HEK293 (cell line): Measurements from ENCODE around the gene CCBE1.
A peak's percentile ranks its signal among the peaks of the same experiment; 100 is the strongest.

Source experiments
- GFI1B ChIP-seq: fragments of 450-650 bp; formaldehyde crosslinking; IDR thresholded peaks from 2 replicates; pipeline ENCODE4 v1.5.1; 2016; ENCODE audit warnings: missing biosample characterization, missing genetic modification characterization
- KLF1 ChIP-seq: fragments of 450-650 bp; formaldehyde crosslinking; IDR thresholded peaks from 2 replicates; pipeline ENCODE4 v1.5.1; 2016; ENCODE audit warnings: missing biosample characterization, missing genetic modification characterization
- KLF8 ChIP-seq: fragments of 450-650 bp; formaldehyde crosslinking; IDR thresholded peaks from 2 replicates; pipeline ENCODE4 v1.5.1; 2016; ENCODE audit warnings: missing biosample characterization, missing genetic modification characterization
- KLF9 ChIP-seq: fragments of 450-650 bp; formaldehyde crosslinking; IDR thresholded peaks from 2 replicates; pipeline ENCODE4 v1.5.1; 2016; ENCODE audit warnings: missing biosample characterization, missing genetic modification characterization, low read depth
- OSR2 ChIP-seq: fragments of 450-650 bp; formaldehyde crosslinking; IDR thresholded peaks from 2 replicates; pipeline ENCODE4 v1.5.1; 2016; ENCODE audit warnings: missing biosample characterization, missing genetic modification characterization
- WT1 ChIP-seq: fragments of 450-650 bp; formaldehyde crosslinking; IDR thresholded peaks from 2 replicates; pipeline ENCODE4 v1.5.1; 2016; ENCODE audit warnings: missing biosample characterization, missing genetic modification characterization
- ZBTB21 ChIP-seq: fragments of 450-650 bp; formaldehyde crosslinking; IDR thresholded peaks from 2 replicates; pipeline ENCODE4 v1.5.1; 2017; ENCODE audit warnings: missing biosample characterization, missing genetic modification characterization
- ZBTB6 ChIP-seq: fragments of 450-650 bp; formaldehyde crosslinking; IDR thresholded peaks from 2 replicates; pipeline ENCODE4 v1.5.1; 2017; ENCODE audit warnings: missing biosample characterization, missing genetic modification characterization
- ZBTB7A ChIP-seq: fragments of 450-650 bp; formaldehyde crosslinking; IDR thresholded peaks from 2 replicates; pipeline ENCODE4 v1.5.1; 2016; ENCODE audit warnings: low read depth, missing biosample characterization, missing genetic modification characterization
- ZEB2 ChIP-seq: fragments of 450-650 bp; formaldehyde crosslinking; IDR thresholded peaks from 2 replicates; pipeline ENCODE4 v1.5.1; 2016; ENCODE audit warnings: missing biosample characterization, missing genetic modification characterization
- ZFP37 ChIP-seq: fragments of 450-650 bp; formaldehyde crosslinking; IDR thresholded peaks from 2 replicates; pipeline ENCODE4 v1.5.1; 2016; ENCODE audit warnings: missing biosample characterization, missing genetic modification characterization
- ZFP41 ChIP-seq: fragments of 450-650 bp; formaldehyde crosslinking; IDR thresholded peaks from 2 replicates; pipeline ENCODE4 v1.5.1; 2016; ENCODE audit warnings: missing biosample characterization, missing genetic modification characterization, borderline replicate concordance
- ZNF146 ChIP-seq: fragments of 450-650 bp; formaldehyde crosslinking; IDR thresholded peaks from 2 replicates; pipeline ENCODE4 v1.5.1; 2016; ENCODE audit warnings: missing biosample characterization, missing genetic modification characterization
- ZNF148 ChIP-seq: fragments of 450-650 bp; formaldehyde crosslinking; IDR thresholded peaks from 2 replicates; pipeline ENCODE4 v1.5.0; 2017; ENCODE audit warnings: missing biosample characterization, missing genetic modification characterization, borderline replicate concordance
- ZNF157 ChIP-seq: fragments of 450-650 bp; formaldehyde crosslinking; IDR thresholded peaks from 2 replicates; pipeline ENCODE4 v1.5.1; 2016; ENCODE audit warnings: missing biosample characterization, missing genetic modification characterization
- ZNF18 ChIP-seq: fragments of 450-650 bp; formaldehyde crosslinking; IDR thresholded peaks from 2 replicates; pipeline ENCODE4 v1.5.1; 2016; ENCODE audit warnings: missing biosample characterization, missing genetic modification characterization
- ZNF202 ChIP-seq: fragments of 450-650 bp; formaldehyde crosslinking; IDR thresholded peaks from 2 replicates; pipeline ENCODE4 v1.5.1; 2016; ENCODE audit warnings: missing biosample characterization, missing genetic modification characterization, borderline replicate concordance
- ZNF214 ChIP-seq: fragments of 450-650 bp; formaldehyde crosslinking; IDR thresholded peaks from 2 replicates; pipeline ENCODE4 v1.5.1; 2017; ENCODE audit warnings: missing biosample characterization, mild to moderate bottlenecking, missing genetic modification characterization, borderline replicate concordance
- ZNF311 ChIP-seq: fragments of 450-650 bp; formaldehyde crosslinking; IDR thresholded peaks from 2 replicates; pipeline ENCODE4 v1.5.1; 2017; ENCODE audit warnings: missing biosample characterization, missing genetic modification characterization, borderline replicate concordance
- ZNF394 ChIP-seq: fragments of 450-650 bp; formaldehyde crosslinking; IDR thresholded peaks from 2 replicates; pipeline ENCODE4 v1.5.1; 2016; ENCODE audit warnings: missing biosample characterization, missing genetic modification characterization, mild to moderate bottlenecking, moderate library complexity, borderline replicate concordance
- ZNF558 ChIP-seq: fragments of 450-650 bp; formaldehyde crosslinking; IDR thresholded peaks from 2 replicates; pipeline ENCODE4 v1.5.1; 2016; ENCODE audit warnings: missing biosample characterization, missing genetic modification characterization
- ZNF560 ChIP-seq: fragments of 450-650 bp; formaldehyde crosslinking; IDR thresholded peaks from 2 replicates; pipeline ENCODE4 v1.5.1; 2017; ENCODE audit warnings: missing biosample characterization, missing genetic modification characterization, borderline replicate concordance
- ZNF561 ChIP-seq: fragments of 450-650 bp; IDR thresholded peaks from 2 replicates; pipeline ENCODE4 v1.5.1; 2018; ENCODE audit warnings: missing biosample characterization, missing genetic modification characterization, borderline replicate concordance
- ZNF654 ChIP-seq: fragments of 450-650 bp; formaldehyde crosslinking; IDR thresholded peaks from 2 replicates; pipeline ENCODE4 v1.5.1; 2016; ENCODE audit warnings: low read depth, missing biosample characterization, missing genetic modification characterization
- ZNF660 ChIP-seq: fragments of 450-650 bp; IDR thresholded peaks from 2 replicates; pipeline ENCODE4 v1.5.1; 2018; ENCODE audit warnings: missing biosample characterization, mild to moderate bottlenecking, missing genetic modification characterization
- ZNF677 ChIP-seq: fragments of 450-650 bp; IDR thresholded peaks from 2 replicates; pipeline ENCODE4 v1.5.0; 2018; ENCODE audit warnings: missing biosample characterization, mild to moderate bottlenecking, missing genetic modification characterization, moderate library complexity
- ZNF76 ChIP-seq: fragments of 450-650 bp; formaldehyde crosslinking; IDR thresholded peaks from 2 replicates; pipeline ENCODE4; 2016; ENCODE audit warnings: low read depth, missing biosample characterization, missing genetic modification characterization, borderline replicate concordance
- ZNF768 ChIP-seq: fragments of 450-650 bp; formaldehyde crosslinking; IDR thresholded peaks from 2 replicates; pipeline ENCODE4 v1.5.1; 2018; ENCODE audit warnings: missing biosample characterization, mild to moderate bottlenecking, missing genetic modification characterization
- ZNF785 ChIP-seq: fragments of 450-650 bp; formaldehyde crosslinking; IDR thresholded peaks from 2 replicates; pipeline ENCODE4 v1.5.1; 2016; ENCODE audit warnings: missing biosample characterization, missing genetic modification characterization
- ZNF792 ChIP-seq: fragments of 450-650 bp; formaldehyde crosslinking; IDR thresholded peaks from 2 replicates; pipeline ENCODE4 v1.5.1; 2016; ENCODE audit warnings: missing biosample characterization, missing genetic modification characterization
- TF ChIP-seq, protein P1 (sequence below): fragments of 450-650 bp; formaldehyde crosslinking; IDR thresholded peaks from 2 replicates; pipeline ENCODE4 v1.5.1; 2016; ENCODE audit warnings: missing biosample characterization, missing genetic modification characterization

CCBE1 gene

DNA sequence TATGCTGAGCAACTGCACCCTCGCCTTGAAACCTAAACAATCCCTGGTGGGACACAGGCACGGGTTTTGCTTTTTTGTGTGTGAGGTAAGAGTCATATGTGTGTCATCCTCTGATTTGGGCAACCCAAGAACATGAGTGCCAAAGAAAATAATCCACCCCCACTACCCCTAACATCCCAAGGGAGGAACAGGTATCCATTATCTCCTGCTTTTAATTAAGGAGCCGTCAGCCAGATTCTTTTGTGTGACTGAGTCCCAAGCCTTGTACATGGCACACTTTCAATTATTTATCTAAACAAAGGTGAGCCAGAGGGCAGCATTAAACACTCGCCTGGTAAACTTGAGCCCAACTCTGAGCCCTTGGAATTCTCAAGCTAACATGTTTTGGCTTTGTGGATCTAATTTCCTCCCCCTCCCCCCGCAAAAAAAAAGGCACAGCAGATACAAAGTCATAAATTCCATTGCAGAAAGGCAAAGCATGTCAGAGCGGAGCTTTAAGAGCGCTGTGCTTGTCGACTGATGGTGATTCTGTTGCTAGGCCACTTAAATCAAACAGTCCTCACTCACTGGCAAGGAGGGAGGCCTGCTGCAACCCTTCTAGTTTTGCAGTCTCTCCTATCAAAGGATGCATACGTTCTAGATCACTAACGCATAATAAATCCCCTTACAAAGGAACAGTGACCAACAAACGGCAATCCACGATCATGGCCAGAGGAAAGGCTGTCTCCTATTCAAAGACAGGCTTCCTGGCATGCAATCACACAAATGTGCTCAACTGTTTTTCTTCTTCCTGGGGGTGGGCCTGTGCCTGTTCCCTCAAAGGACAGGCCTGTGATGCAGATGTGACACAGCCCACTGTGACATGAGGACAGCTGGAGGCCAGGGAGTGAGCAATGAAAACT, 194.7 kb downstream of the CCBE1 start (continued):
- TF ChIP-seq ZFP37 (tag by site-specific recombination) (no peak), KLF1 (peak; percentile 54), ZNF660 (tag by site-specific recombination) (no peak), KLF8 (peak; percentile 90), ZNF394 (tag by site-specific recombination) (no peak), ZNF202 (tag by site-specific recombination) (no peak), ZNF18 (tag by site-specific recombination) (no peak), ZNF157 (tag by site-specific recombination) (no peak), ZNF148 (tag by site-specific recombination) (no peak), ZNF561 (tag by site-specific recombination) (no peak), ZBTB21 (tag by site-specific recombination) (no peak), ZEB2 (tag by site-specific recombination) (peak; percentile 65; the same call in 1 of the 2 replicates), WT1 (tag by site-specific recombination) (peak; percentile 96), ZNF768 (tag by site-specific recombination) (no peak), ZBTB6 (tag by site-specific recombination) (peak; percentile 39; the same call in 1 of the 2 replicates), ZNF785 (tag by site-specific recombination) (no peak), ZNF792 (tag by site-specific recombination) (0 out of 2 replicates have a peak, but pooled peaks have one; percentile 44), ZNF214 (tag by site-specific recombination) (no peak), ZNF76 (tag by site-specific recombination) (no peak), ZNF146 (no peak; the same call in 1 of the 2 replicates), GFI1B (tag by site-specific recombination) (peak; percentile 67), OSR2 (tag by site-specific recombination) (peak; percentile 82), ZNF654 (no peak), ZNF311 (tag by site-specific recombination) (no peak), KLF9 (tag by site-specific recombination) (no peak), ZBTB7A (tag by site-specific recombination) (no peak), ZNF560 (tag by site-specific recombination) (no peak), ZNF558 (no peak), ZFP41 (tag by site-specific recombination) (no peak), ZNF677 (tag by site-specific recombination) (no peak)
- TF ChIP-seq, protein P1, sequence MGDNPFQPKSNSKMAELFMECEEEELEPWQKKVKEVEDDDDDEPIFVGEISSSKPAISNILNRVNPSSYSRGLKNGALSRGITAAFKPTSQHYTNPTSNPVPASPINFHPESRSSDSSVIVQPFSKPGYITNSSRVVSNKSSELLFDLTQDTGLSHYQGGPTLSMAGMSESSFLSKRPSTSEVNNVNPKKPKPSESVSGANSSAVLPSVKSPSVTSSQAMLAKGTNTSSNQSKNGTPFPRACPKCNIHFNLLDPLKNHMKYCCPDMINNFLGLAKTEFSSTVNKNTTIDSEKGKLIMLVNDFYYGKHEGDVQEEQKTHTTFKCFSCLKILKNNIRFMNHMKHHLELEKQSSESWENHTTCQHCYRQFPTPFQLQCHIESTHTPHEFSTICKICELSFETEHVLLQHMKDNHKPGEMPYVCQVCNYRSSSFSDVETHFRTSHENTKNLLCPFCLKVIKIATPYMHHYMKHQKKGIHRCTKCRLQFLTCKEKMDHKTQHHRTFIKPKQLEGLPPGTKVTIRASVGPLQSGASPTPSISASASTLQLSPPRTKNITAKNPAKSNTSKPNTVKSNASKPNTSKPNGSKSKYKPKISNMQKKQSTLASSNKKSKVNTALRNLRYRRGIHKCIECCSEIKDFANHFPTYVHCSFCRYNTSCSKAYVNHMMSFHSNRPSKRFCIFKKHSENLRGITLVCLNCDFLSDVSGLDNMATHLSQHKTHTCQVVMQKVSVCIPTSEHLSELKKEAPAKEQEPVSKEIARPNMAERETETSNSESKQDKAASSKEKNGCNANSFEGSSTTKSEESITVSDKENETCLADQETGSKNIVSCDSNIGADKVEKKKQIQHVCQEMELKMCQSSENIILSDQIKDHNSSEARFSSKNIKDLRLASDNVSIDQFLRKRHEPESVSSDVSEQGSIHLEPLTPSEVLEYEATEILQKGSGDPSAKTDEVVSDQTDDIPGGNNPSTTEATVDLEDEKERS (tag by site-specific recombination), result no peak
